Astrocyte (in vitro differentiated cells and primary cell): ENCODE data around the gene VSTM4. TPM values are rescaled to one million over a fixed set of nuclear protein-coding genes. Genes with fewer than 3 reads are reported as not detected.

Experiments
- DNase-seq: peaks from one replicate; pipeline ENCODE4 v3.0.0-alpha.2; 2010; ENCODE audit warnings: low read depth
- FAIRE-seq: peaks from 2 replicates; lab custom pipeline; 2011; peaks lifted over from hg19 to GRCh38; lab: Jason Lieb, UNC
- H2AFZ ChIP-seq: 2 replicates; pipeline ENCODE4 v1.6.0; 2012; ENCODE audit warnings: low read depth, low read length, inconsistent platforms
- H3K27ac ChIP-seq: 2 replicates; pipeline ENCODE4 v1.5.1; 2011; ENCODE audit warnings: low read depth, low read length, inconsistent platforms
- H3K27me3 ChIP-seq: 2 replicates; pipeline ENCODE4 v1.6.0; 2011; ENCODE audit warnings: low read length, inconsistent platforms; ENCODE audit not compliant: insufficient read depth
- H3K36me3 ChIP-seq: 2 replicates; pipeline ENCODE4 v1.5.1; 2011; ENCODE audit warnings: low read length, inconsistent platforms; ENCODE audit not compliant: insufficient read depth
- H3K4me1 ChIP-seq: 2 replicates; pipeline ENCODE4 v1.5.1; 2011; ENCODE audit warnings: low read length, inconsistent platforms; ENCODE audit not compliant: insufficient read depth
- H3K4me2 ChIP-seq: 2 replicates; pipeline ENCODE4 v1.6.0; 2012; ENCODE audit warnings: low read length, inconsistent platforms
- H3K4me3 ChIP-seq: 2 replicates; pipeline ENCODE4 v1.5.1; 2011; ENCODE audit warnings: low read depth, mild to moderate bottlenecking, low read length, inconsistent platforms; ENCODE audit not compliant: insufficient read depth
- H3K79me2 ChIP-seq: 2 replicates; pipeline ENCODE4 v1.6.0; 2012; ENCODE audit warnings: mild to moderate bottlenecking, low read length, inconsistent platforms; ENCODE audit not compliant: insufficient read depth
- H3K9ac ChIP-seq: 2 replicates; pipeline ENCODE4 v1.6.0; 2012; ENCODE audit warnings: mild to moderate bottlenecking, low read length, inconsistent platforms
- H3K9me3 ChIP-seq: 2 replicates; pipeline ENCODE4 v1.5.1; 2012; ENCODE audit warnings: low read depth, mild to moderate bottlenecking, low read length, inconsistent platforms; ENCODE audit not compliant: insufficient read depth
- H4K20me1 ChIP-seq: 2 replicates; pipeline ENCODE4 v1.6.0; 2012; ENCODE audit warnings: low read length, inconsistent platforms; ENCODE audit not compliant: insufficient read depth
- H3K27ac Mint-ChIP-seq: one replicate; pipeline ENCODE4 v1.8.0; 2021; ENCODE audit warnings: mild to moderate bottlenecking, mixed read lengths; ENCODE audit not compliant: unreplicated experiment
- H3K27me3 Mint-ChIP-seq: one replicate; pipeline ENCODE4 v1.8.0; 2021; ENCODE audit warnings: low read depth, mixed read lengths; ENCODE audit not compliant: unreplicated experiment
- H3K36me3 Mint-ChIP-seq: one replicate; pipeline ENCODE4 v1.8.0; 2021; ENCODE audit warnings: low read depth, mixed read lengths; ENCODE audit not compliant: unreplicated experiment
- H3K4me1 Mint-ChIP-seq: one replicate; pipeline ENCODE4 v1.8.0; 2021; ENCODE audit warnings: low read depth, mixed read lengths; ENCODE audit not compliant: unreplicated experiment
- H3K4me3 Mint-ChIP-seq: one replicate; pipeline ENCODE4 v1.8.0; 2021; ENCODE audit warnings: mild to moderate bottlenecking, moderate library complexity, mixed read lengths; ENCODE audit not compliant: unreplicated experiment
- H3K9me3 Mint-ChIP-seq: one replicate; pipeline ENCODE4 v1.8.0; 2021; ENCODE audit warnings: mild to moderate bottlenecking, mixed read lengths; ENCODE audit not compliant: unreplicated experiment
- CTCF ChIP-seq: IDR thresholded peaks from 2 replicates; pipeline ENCODE4 v1.5.1; 2011; ENCODE audit warnings: low read depth, mild to moderate bottlenecking, inconsistent platforms, low read length, moderate library complexity; ENCODE audit not compliant: insufficient read depth
- EZH2 ChIP-seq: IDR thresholded peaks from 2 replicates; pipeline ENCODE4 v1.6.1; 2012; ENCODE audit warnings: mild to moderate bottlenecking, low read length, inconsistent platforms; ENCODE audit not compliant: insufficient read depth
- total RNA-seq: library from RNA; stranded (reverse); gene quantifications from 2 replicates; pipeline ENCODE4 v1.2.1, GENCODE V29; 2021

Gene VSTM4
- total RNA-seq, 1 donor from 2014 or later, result 1.1 TPM

- H3K9me3 Mint-ChIP-seq, result peaks cover 6% of the 10 kb centered on the region
- FAIRE-seq (no peak), DNase-seq (no peak)
- Histone ChIP-seq H4K20me1 (peaks cover 3% of the 10 kb centered on the region), H3K36me3 (no peaks in the 10 kb centered on the region), H3K9me3 (no peaks in the 10 kb centered on the region), H3K9ac (no peak overlapping the region), H3K4me1 (no peaks in the 10 kb centered on the region), H2AFZ (no peak overlapping the region), H3K4me3 (no peak overlapping the region), H3K79me2 (no peaks in the 10 kb centered on the region), H3K4me2 (no peak overlapping the region), H3K27ac (no peak overlapping the region), H3K27me3 (no peaks in the 10 kb centered on the region)
- no peaks in the 10 kb centered on the region for H3K36me3 Mint-ChIP-seq
- peaks cover 40% of the 10 kb centered on the region for H3K27me3 Mint-ChIP-seq
- no peak overlapping the region for H3K4me3 Mint-ChIP-seq
- no peaks in the 10 kb centered on the region for H3K4me1 Mint-ChIP-seq
- no peak for TF ChIP-seq CTCF
- no peak for TF ChIP-seq EZH2
- no peak overlapping the region for H3K27ac Mint-ChIP-seq
These were observed 24.5 kb downstream of the VSTM4 start for GRCh38 chr10:49090696-49091380.

- Histone ChIP-seq H3K4me2 (no peak overlapping the region), H3K27ac (no peak overlapping the region), H2AFZ (no peak overlapping the region), H3K27me3 (no peaks in the 10 kb centered on the region), H3K4me3 (no peak overlapping the region), H3K9me3 (no peaks in the 10 kb centered on the region), H3K79me2 (no peaks in the 10 kb centered on the region), H3K9ac (no peak overlapping the region), H4K20me1 (no peaks in the 10 kb centered on the region), H3K36me3 (no peaks in the 10 kb centered on the region), H3K4me1 (no peaks in the 10 kb centered on the region)
- TF ChIP-seq EZH2 (no peak), CTCF (no peak)
- Mint-ChIP-seq H3K36me3 (no peaks in the 10 kb centered on the region), H3K27me3 (peaks cover 35% of the 10 kb centered on the region), H3K4me3 (no peak overlapping the region), H3K4me1 (no peaks in the 10 kb centered on the region), H3K27ac (no peak overlapping the region), H3K9me3 (peaks cover 6% of the 10 kb centered on the region)
- FAIRE-seq (no peak), DNase-seq (no peak)
These were observed 25.1 kb downstream of the VSTM4 start for GRCh38 chr10:49090189-49090575.

- H3K4me1 ChIP-seq, result no peaks in the 10 kb centered on the region
- H2AFZ ChIP-seq, result no peak overlapping the region
- H3K9me3 ChIP-seq, result no peaks in the 10 kb centered on the region
- peaks cover 6% of the 10 kb centered on the region for H3K9me3 Mint-ChIP-seq
- no peaks in the 10 kb centered on the region for H3K36me3 Mint-ChIP-seq
- no peaks in the 10 kb centered on the region for H3K79me2 ChIP-seq
- no peak overlapping the region for H3K27ac ChIP-seq
- no peak overlapping the region for H3K4me2 ChIP-seq
- H3K27ac Mint-ChIP-seq, result no peak overlapping the region
- H4K20me1 ChIP-seq, result no peaks in the 10 kb centered on the region
- TF ChIP-seq CTCF, result no peak
- TF ChIP-seq EZH2, result no peak
- DNase-seq (peak; percentile 49), FAIRE-seq (no peak)
- H3K4me1 Mint-ChIP-seq, result no peaks in the 10 kb centered on the region
- no peak overlapping the region for H3K4me3 Mint-ChIP-seq
- H3K27me3 ChIP-seq, result no peaks in the 10 kb centered on the region
- H3K36me3 ChIP-seq, result no peaks in the 10 kb centered on the region
- no peak overlapping the region for H3K9ac ChIP-seq
- H3K27me3 Mint-ChIP-seq, result peaks cover 36% of the 10 kb centered on the region
- no peak overlapping the region for H3K4me3 ChIP-seq
These were observed 25.6 kb downstream of the VSTM4 start for GRCh38 chr10:49089557-49090188.
